Osteoblast (primary cell): ENCODE results near the gene ZBTB8A. TPM values are rescaled to one million over a fixed set of nuclear protein-coding genes. Genes with fewer than 3 reads are reported as not detected.

Experiments used
- DNase-seq: peaks from one replicate; pipeline ENCODE4 v3.0.0; 2011; ENCODE audit warnings: low spot score, mixed read lengths; ENCODE audit not compliant: insufficient read length; ENCODE audit errors: missing footprints
- H2AFZ ChIP-seq: 2 replicates; pipeline ENCODE4 v1.6.0; 2011; ENCODE audit warnings: mild to moderate bottlenecking, low read length
- H3K27ac ChIP-seq: 2 replicates; pipeline ENCODE4 v1.5.1; 2011; ENCODE audit warnings: mild to moderate bottlenecking, low read depth, low read length, moderate library complexity
- H3K27me3 ChIP-seq: 2 replicates; pipeline ENCODE4 v1.6.0; 2012; ENCODE audit warnings: mild to moderate bottlenecking, control low read depth, inconsistent platforms, low read length, moderate library complexity; ENCODE audit not compliant: insufficient read depth
- H3K36me3 ChIP-seq: 2 replicates; pipeline ENCODE4 v1.5.1; 2011; ENCODE audit warnings: mild to moderate bottlenecking, low read length, control low read depth, moderate library complexity; ENCODE audit not compliant: insufficient read depth
- H3K4me1 ChIP-seq: 2 replicates; pipeline ENCODE4 v1.5.1; 2011; ENCODE audit warnings: mild to moderate bottlenecking, low read length, control low read depth, moderate library complexity; ENCODE audit not compliant: insufficient read depth
- H3K4me2 ChIP-seq: 2 replicates; pipeline ENCODE4 v1.6.0; 2011; ENCODE audit warnings: mild to moderate bottlenecking, low read length; ENCODE audit not compliant: insufficient read depth
- H3K4me3 ChIP-seq: fragments of 200-600 bp; sonication (generic); 3 replicates; pipeline ENCODE4 v1.5.1; 2012; ENCODE audit warnings: mild to moderate bottlenecking, low read length, inconsistent platforms; ENCODE audit not compliant: insufficient read depth
- H3K79me2 ChIP-seq: 2 replicates; pipeline ENCODE4 v1.6.0; 2012; ENCODE audit warnings: mild to moderate bottlenecking, low read length, control low read depth, inconsistent platforms; ENCODE audit not compliant: insufficient read depth
- H3K9me3 ChIP-seq: 2 replicates; pipeline ENCODE4 v1.5.1; 2011; ENCODE audit warnings: low read depth, low read length, control low read depth
- H4K20me1 ChIP-seq: 2 replicates; pipeline ENCODE4 v1.6.0; 2012; ENCODE audit warnings: mild to moderate bottlenecking, low read length, control low read depth; ENCODE audit not compliant: insufficient read depth
- CTCF ChIP-seq: IDR thresholded peaks from 2 replicates; pipeline ENCODE4 v1.5.1; 2011; ENCODE audit warnings: mild to moderate bottlenecking, low read depth, low read length, moderate library complexity; ENCODE audit errors: extremely low read depth
- total RNA-seq: library from RNA; depleted of rRNA; stranded (reverse); fragments of >200 nt; gene quantifications from 2 replicates; pipeline ENCODE4 v1.2.3, GENCODE V29; 2012

Gene ZBTB8A
- total RNA-seq, 1 donor = 9.8 TPM

DNA sequence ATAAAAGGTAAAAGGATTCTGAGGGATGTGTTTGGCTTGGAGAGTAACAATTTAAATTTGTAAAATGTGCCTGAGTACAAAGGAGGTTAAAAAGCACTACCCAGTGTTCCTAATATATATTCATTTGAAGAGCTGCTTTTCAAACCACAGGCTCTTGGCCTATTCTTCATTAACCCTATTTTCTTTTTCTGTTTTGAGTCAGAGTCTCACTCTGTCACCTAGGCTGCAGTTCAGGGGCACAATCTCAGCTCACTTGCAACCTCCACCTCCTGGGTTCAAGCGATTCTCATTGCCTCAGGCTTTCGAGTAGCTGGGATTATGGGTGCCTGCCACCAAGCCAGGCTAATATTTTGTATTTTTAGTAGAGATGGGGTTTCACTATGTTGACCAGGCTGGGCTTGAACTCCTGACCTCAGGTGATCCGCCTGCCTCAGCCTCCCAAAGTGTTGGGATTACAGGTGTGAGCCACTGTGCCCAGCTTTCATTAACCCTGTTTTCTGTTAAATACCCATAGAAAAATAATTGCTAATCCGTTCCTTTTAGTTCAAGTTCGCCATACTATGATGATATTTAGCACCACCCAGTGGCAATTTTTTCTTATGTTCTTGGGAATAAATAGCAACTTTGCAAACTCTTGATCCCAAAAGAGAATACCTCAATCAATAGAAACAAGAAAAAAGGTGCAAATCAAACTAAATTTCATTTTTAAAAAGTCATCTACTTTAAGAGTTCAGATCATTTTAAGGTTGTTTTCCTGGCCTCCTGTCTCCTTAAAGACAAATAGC lies 80.7 kb downstream of the ZBTB8A start:
- Histone ChIP-seq H3K4me1 (no peaks in the 10 kb centered on the region), H3K79me2 (no peaks in the 10 kb centered on the region), H4K20me1 (no peaks in the 10 kb centered on the region), H3K36me3 (peaks cover 11% of the 10 kb centered on the region), H3K27ac (no peak overlapping the region), H3K27me3 (no peaks in the 10 kb centered on the region), H3K4me3 (no peak overlapping the region), H3K9me3 (no peaks in the 10 kb centered on the region), H2AFZ (no peak overlapping the region), H3K4me2 (no peak overlapping the region)
- peak; percentile 32 for TF ChIP-seq CTCF
- DNase-seq = no peak

DNA sequence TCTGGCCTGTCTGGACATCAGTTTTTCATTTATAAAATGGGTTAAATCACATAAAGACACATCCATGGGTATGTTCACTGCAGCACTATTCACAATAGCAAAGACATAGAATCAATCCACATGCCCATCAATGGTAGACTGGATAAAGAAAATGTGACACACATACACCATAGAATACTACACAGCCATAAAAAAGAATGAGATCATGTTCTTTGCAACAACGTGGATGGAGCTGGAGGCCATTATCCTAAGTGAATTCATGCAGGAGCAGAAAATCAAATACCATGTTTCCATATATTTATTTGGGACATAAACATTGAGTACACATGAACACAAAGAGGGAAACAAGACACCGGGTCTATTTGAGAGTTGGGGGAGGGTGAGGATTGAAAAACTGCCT lies 83.0 kb downstream of the ZBTB8A start:
- Histone ChIP-seq H3K4me2 (no peak overlapping the region), H3K27me3 (no peaks in the 10 kb centered on the region), H4K20me1 (no peaks in the 10 kb centered on the region), H3K27ac (no peak overlapping the region), H3K36me3 (peaks cover 11% of the 10 kb centered on the region), H3K9me3 (no peaks in the 10 kb centered on the region), H2AFZ (no peak overlapping the region), H3K4me1 (no peaks in the 10 kb centered on the region), H3K4me3 (no peak overlapping the region), H3K79me2 (no peaks in the 10 kb centered on the region)
- DNase-seq = no peak
- no peak for TF ChIP-seq CTCF

- H4K20me1 ChIP-seq = no peaks in the 10 kb centered on the region
- no peak overlapping the region for H2AFZ ChIP-seq
- no peaks in the 10 kb centered on the region for H3K9me3 ChIP-seq
- H3K4me1 ChIP-seq = no peaks in the 10 kb centered on the region
- TF ChIP-seq CTCF = no peak
- peak; percentile 76 for DNase-seq
- peaks cover 6% of the 10 kb centered on the region for H3K36me3 ChIP-seq
- no peak overlapping the region for H3K27ac ChIP-seq
- no peak overlapping the region for H3K4me2 ChIP-seq
- no peak overlapping the region for H3K4me3 ChIP-seq
- H3K27me3 ChIP-seq = no peaks in the 10 kb centered on the region
- H3K79me2 ChIP-seq = no peaks in the 10 kb centered on the region
Observed at GRCh38 chr1:32622806-32623681, 83.8 kb downstream of the ZBTB8A start.

- Histone ChIP-seq H4K20me1 (no peaks in the 10 kb centered on the region), H3K4me2 (no peak overlapping the region), H3K79me2 (no peaks in the 10 kb centered on the region), H3K27ac (no peak overlapping the region), H3K4me1 (no peaks in the 10 kb centered on the region), H3K36me3 (peaks cover 8% of the 10 kb centered on the region), H2AFZ (no peak overlapping the region), H3K27me3 (no peaks in the 10 kb centered on the region), H3K9me3 (no peaks in the 10 kb centered on the region), H3K4me3 (no peak overlapping the region)
- DNase-seq = no peak
- TF ChIP-seq CTCF = no peak
Observed at GRCh38 chr1:32623775-32624174, 84.5 kb downstream of the ZBTB8A start.
